PFSK-1 (cell line): ENCODE data around the gene TUBA3E.

Experiments
- FOXP2 ChIP-seq: optimal IDR thresholded peaks from 2 replicates; pipeline ENCODE3; 2011; ENCODE audit warnings: borderline replicate concordance, control low read depth, inconsistent platforms; ENCODE audit not compliant: insufficient read depth; ENCODE audit errors: extremely low read length, extremely low read depth
- POLR2AphosphoS5 ChIP-seq: IDR thresholded peaks from 2 replicates; pipeline ENCODE4 v1.6.1; 2012; ENCODE audit warnings: low read depth, mild to moderate bottlenecking, control low read depth, low read length, moderate library complexity
- SIN3A ChIP-seq: IDR thresholded peaks from 2 replicates; pipeline ENCODE4 v1.6.1; 2012; ENCODE audit warnings: mild to moderate bottlenecking, low read length, moderate library complexity, borderline replicate concordance; ENCODE audit not compliant: insufficient read depth

DNA sequence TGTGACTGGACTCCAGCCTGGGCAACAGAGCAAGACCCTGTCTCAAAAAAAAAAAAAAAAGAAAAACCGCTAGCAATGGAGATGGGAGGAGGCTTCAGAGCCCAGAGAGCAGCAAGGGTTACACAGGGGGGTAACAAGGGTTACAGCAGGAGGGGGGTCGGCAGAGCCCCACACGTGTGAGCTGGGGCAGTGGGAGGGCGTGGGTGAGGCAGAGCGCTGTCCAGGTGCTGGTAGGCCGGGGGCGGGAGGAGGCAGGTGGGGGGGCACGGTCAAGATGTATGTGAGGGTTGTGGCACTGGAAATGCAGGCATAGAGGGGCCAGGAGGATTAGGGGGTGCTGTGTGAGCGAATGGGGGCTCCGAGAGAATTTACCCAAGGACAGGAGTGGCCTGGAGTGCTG lies 12.8 kb downstream of the TUBA3E start:
- TF ChIP-seq POLR2AphosphoS5 (no peak), FOXP2 (no peak), SIN3A (no peak)
